ENCODE measurements around the gene ANKRD44.

ANKRD44 gene

DNA sequence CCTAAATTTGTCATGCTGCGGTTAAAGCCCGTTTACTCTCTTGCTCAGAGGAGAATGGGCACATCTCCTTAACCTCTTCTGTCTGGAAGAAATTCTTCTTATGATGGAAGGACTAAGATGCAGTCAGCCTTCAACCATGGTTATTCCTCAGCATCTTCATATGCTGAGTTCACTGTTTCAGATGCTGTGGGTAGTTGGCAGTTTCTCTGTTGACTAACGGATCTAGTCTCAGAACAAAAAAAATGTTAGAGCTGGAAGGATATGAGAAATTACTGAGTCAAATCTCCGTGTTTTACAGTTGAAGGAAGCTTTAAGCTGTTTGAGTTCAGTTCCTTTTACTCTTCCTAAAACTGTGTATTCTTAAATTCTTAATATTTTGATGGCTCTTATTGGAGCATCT is 340.5 kb downstream of the ANKRD44 start:
- in situ Hi-C loops (cut with MboI; ENCODE audit: low sequenced_read_pairs), result no loop called here

DNA sequence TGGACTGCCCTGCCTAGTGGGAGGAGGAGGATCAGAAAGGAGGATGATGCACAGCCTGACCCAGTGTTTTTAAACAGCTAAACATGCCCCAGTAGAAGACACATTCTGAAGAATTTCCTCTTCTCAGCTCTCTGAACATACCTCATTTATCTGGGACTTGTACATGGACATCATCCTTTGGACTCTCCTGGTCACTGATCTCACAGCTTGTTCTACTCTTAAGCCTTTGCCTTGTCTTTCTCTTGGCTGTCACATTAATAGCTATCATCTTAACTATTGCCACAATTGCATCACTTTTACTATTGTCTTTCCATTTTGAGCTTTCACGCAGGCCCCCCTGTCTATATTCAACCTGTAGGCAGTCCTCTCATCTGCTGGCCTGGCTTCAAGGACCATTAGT is 342.1 kb downstream of the ANKRD44 start:
- in situ Hi-C loops (cut with MboI; ENCODE audit: low sequenced_read_pairs), result no loop called here

DNA sequence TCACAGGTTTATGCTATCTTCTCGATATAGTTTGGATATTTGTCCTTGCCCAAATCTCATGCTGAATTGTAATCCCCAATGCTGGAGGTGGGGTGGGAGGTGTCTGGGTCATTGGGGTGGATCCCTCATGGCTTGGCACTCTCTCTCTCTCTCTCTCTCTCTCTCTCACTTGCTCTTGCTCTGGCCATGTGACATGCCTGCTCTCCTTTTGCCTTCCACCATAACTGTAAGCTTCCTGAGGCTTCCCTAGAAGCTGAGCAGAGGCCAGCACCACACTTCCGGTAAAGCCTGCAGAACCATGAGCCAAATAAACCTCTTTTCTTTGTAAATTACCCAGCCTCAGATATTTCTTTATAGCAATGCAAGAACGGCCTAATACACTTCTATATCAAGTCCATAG is 342.8 kb downstream of the ANKRD44 start:
- in situ Hi-C loops (cut with MboI; ENCODE audit: low sequenced_read_pairs), result no loop called here

DNA sequence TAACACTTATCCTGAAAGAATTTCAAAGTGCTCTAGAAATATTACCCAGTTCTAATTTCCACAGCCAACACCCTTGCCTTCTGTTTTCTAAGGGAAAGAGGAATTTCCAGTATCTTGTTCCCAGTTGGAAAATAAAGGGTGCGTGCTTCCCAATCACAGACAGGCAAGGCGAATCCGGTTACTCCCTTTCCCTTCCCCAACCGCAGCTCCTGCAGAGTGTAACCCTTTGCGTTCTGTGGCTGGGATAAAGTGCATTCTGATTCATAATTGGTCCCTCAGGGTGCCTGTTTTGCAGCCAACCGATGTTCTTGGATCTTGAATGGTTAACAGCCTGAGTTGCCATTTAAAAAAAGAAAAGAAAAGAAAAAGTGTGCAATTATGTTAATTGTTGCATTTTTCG is 343.5 kb downstream of the ANKRD44 start:
- in situ Hi-C loops (cut with MboI; ENCODE audit: low sequenced_read_pairs), result no loop called here

DNA sequence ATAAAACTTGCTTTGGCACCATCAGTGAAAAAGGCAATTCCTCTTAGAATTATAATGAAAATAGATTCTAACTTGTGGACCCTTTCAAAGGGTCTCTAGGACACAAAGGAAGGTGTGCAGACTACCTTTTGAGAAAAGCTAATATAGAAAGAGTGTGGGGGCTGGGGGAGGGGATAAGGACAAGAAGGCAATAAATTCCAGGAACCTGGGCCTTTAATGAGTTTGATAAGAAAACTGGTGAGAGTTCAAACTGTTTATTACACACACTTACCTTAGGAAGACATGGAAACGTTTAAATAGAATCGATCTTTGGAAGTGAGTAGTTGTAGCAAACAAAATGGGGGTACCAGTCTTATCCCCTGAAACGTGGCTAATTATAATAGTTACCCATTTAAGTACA is 344.5 kb downstream of the ANKRD44 start:
- in situ Hi-C loops (cut with MboI; ENCODE audit: low sequenced_read_pairs), result no loop called here

DNA sequence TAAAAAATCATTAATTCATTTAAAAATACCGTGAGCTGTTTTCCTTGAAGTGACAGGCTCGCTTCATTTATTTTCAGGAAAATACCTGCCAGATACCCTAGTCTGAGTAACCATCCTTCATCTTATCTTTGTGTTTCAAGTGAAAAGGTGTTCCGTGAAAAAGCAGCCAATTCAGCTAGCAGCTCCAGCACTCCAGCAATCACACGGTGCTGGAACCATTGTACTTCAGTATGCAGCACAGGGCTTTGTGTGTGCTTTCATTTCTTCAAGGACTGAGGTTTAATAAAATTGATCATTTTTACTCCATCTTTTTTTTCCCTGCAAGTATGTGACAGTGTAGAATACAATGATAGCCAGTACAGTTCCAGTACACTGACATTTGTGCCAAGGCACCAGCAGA is 344.9 kb downstream of the ANKRD44 start:
- in situ Hi-C loops (cut with MboI; ENCODE audit: low sequenced_read_pairs), result no loop called here

DNA sequence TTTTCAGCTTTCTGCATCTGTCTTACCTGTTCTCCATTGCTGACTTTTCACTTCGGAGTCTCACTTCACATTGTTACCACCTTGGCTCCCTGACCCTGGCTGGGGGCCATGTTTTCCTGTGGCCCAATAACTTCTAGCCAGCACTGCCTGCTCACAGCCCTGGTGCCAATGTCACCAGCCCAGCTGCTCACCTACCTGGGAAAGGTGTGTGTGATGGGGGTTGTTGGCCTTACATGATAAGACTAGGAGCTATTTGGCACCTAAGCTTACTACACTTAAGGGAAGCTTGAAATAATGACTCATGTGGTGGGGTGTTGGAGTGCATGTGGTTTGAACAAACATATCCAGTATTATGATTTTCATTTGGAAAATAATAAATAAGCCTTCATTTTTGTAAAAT is 346.6 kb downstream of the ANKRD44 start:
- in situ Hi-C loops (cut with MboI; ENCODE audit: low sequenced_read_pairs), result no loop called here

DNA sequence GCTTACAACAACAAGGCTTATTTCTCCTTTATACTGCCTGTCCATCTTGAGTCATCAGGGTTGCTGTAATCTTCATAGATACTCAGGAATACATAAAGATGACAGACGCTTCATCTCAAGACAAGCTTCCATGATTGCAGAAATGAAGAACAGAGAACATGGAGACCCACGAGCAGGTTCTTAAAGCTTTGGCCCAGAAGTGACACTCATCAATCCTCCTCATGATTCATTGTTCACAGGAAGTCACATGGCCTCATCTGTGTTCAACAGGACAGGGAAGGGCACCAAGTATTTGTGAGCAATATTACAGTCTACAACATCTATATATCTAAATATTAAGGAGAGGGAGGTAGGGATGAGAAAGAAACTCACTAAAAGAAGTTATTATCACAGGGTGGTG is 347.5 kb downstream of the ANKRD44 start:
- in situ Hi-C loops (cut with MboI; ENCODE audit: low sequenced_read_pairs), result no loop called here

DNA sequence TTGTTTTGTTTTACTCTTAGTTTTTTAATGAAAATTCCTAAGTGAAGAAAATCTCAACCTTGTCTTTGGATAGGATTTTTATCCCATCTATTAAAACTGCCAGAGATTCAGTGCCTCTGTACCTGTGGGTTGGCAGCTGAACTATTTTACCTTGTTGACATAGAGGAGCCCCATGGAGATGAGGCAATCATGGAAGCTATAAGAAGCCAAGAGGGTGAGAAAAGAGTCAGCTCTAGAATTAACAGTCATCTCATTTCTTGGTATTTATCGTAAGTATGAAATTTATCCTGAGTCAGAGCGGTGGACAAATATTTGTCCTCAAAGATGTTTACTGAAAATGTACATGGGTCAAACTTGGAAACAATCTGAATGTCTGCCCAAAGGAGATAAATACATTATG is 348.3 kb downstream of the ANKRD44 start:
- in situ Hi-C loops (cut with MboI; ENCODE audit: low sequenced_read_pairs), result no loop called here

DNA sequence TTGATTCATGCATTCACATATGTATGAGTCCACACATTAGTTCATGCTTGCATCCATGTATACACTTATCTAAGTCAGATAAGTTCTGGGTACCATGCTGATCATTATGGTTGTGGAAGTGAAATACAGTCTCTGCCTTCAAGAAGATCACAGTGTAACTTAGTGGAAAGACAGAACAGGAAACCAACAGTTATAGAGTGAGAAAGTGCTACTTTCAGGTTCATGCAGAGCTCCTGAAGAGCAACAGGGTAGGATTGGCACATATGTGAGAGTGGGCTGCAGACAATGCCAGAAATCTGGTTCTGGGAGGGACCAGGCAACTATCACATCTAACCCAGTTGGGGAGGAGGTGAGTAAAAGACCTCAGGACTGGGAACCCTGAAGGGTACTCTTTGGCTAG is 348.7 kb downstream of the ANKRD44 start:
- in situ Hi-C loops (cut with MboI; ENCODE audit: low sequenced_read_pairs), result no loop called here

DNA sequence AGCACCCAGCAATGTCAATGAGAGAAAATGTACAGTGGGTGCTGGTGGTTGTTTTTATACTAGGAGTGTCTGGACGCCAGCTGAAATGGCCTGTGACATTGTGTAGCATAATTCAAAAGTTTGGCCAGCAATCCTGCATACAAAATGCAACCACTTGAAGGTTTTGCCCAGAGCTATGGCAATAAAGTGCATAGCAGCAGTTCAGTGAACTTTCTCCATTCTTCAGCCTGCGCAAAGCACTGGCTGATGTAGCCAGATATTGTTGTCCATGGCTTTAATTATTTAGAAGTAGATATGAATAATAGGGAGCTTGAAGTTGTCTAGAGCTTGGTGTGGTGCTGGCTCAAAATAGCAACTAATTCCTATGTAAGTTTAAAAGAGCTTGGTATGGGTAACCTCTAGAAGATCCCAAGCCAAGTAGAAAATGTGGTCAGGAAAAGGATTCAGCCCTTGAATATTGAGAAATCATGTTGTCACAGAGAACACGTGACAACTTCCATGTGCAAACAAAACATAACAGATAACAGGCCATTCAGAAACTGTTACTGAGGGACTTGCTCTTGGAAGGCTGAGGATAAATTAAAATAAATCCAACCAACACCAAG is 350.7 kb downstream of the ANKRD44 start:
- in situ Hi-C loops (cut with MboI; ENCODE audit: low sequenced_read_pairs), result no loop called here

DNA sequence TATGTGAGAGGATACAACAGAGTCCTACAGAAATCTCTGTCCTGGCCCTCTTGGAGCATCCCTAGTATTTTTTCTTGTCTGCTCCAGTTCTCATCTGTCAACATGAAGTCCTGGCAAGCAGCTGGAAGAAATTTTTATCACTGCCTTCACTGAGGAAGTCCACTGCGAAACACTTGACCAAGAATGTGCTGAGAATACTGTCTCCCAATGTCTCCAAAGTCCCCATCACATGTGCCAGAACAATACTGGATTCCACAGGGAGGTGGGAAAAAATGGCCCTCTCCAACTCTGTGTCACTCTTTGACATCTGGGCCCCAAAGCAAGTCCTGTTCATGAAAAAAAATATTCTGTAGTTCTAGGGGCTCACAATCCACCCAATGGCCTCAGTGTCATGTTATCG is 351.3 kb downstream of the ANKRD44 start:
- in situ Hi-C loops (cut with MboI; ENCODE audit: low sequenced_read_pairs), result no loop called here

DNA sequence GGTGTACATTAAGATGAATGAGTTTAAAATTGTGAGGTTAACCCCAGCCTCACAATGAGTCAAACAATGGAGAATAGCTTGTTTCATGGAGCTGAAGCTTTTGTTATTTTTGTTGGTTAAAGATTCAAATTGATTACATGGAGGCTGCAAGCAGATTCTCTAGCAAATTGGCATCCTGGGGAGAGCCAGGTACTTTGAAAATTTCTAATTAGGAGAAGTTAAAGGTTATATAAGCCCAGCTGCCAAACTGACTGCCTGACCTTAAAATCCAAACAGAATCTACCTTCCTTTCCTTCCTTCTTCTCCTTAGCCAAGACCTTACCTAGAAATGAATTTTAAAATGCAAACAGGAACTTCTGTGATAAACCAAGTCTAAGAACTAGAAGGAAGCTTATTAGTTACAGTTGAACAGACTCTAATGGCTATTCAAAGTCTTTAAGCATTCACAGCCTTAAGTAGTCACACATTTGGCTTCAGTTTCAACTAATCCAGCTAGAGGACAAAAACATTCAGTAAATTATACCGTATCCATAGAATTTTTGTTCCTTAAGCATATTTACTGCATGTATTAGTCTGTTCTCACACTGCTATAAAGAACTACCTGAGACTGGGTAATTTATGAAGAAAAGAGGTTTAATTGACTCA is 352.6 kb downstream of the ANKRD44 start:
- in situ Hi-C loops (cut with MboI; ENCODE audit: low sequenced_read_pairs), result no loop called here

DNA sequence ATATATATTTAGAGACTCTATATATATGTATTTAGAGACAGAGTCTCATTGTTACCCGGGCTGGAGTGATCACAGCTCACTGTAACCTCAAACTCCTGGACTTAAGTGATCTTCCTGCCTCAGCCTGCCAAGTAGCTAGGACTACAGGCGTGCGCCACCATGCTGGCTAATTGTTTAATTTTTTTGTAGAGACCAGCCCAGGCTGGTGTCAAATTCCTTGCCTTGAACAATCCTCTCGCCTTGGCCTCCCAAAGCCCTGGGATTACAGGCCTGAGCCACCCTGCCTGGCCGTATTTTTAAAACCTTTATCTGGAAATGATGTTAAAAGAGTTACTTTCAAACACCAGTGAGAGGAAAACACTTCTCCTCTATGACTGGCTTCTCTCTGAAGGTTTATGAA is 353.1 kb downstream of the ANKRD44 start:
- in situ Hi-C loops (cut with MboI; ENCODE audit: low sequenced_read_pairs), result no loop called here

DNA sequence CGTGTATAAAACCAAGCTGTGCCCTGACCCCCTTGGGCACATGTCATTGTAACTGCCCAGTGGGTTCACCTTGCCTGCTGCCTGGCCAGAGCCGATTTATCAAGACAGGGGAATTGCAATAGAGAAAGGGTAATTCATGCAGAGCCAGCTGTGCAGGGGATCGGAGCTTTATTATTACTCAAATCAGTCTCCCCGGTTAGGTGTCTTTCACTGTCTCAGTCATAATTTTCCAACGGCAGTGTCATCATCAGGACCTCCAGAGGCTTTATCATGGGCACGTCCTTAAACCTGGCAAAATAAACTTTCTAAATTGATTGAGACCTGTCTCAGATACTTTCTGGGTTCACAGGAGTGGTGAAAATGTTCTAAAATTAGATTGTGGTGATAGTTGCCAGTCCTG is 354.5 kb downstream of the ANKRD44 start:
- in situ Hi-C loops (cut with MboI; ENCODE audit: low sequenced_read_pairs), result no loop called here

DNA sequence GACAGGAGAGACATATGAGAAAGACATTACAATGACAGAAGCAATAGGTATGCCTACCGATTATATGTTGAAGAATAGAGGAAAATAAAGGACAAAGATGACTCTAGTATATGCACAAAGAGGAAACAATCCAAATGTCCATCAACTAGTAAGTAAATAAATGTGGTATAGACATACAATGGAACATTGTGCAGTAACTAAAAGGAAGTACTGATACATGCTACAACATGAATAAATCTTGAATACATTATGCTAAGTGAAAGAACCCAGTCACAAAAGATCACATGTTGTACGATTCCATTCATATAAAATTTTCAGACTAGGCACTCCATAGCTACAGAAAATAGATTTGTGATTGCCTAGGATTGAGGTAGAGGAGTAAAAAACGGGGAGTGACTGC is 355.5 kb downstream of the ANKRD44 start:
- in situ Hi-C loops (cut with MboI; ENCODE audit: low sequenced_read_pairs), result no loop called here

DNA sequence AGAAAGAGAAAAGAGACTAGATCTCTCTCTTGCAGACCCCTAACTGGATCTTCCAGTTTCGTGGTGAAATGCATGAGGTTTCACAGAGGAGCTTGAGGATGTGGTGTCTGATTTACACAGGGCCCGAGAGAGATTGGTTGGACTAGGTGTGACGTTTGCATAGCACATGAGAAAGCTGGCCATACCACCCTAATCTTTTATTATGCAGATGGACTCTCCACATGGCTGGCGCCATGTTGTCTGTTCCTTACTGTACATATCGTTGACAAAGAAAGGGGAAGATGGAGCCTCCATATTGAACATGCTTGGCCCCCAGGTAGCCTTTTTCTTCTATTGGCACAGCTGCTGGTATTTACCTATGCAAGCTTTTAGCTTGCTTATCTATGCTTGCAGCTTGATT is 356.6 kb downstream of the ANKRD44 start:
- in situ Hi-C loops (cut with MboI; ENCODE audit: low sequenced_read_pairs), result no loop called here

DNA sequence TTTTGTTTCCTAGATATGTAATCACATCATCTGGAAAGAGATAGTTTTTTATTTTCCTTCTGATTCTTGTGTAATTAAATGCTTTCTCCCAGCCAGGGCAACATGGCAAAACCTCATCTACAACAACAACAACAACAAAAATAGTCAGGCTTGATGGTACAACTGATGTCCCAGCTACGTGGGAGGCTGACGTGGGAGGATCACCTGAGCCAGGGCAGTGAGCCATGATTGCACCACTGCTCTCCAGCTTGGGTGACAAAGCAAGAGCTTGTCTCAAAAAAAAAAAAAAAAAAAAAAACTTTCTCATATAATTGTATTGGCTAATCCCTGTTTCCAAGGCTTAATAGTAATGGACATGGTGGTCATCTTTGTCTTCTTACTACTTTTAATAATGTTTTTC is 357.6 kb downstream of the ANKRD44 start:
- in situ Hi-C loops (cut with MboI; ENCODE audit: low sequenced_read_pairs), result no loop called here

DNA sequence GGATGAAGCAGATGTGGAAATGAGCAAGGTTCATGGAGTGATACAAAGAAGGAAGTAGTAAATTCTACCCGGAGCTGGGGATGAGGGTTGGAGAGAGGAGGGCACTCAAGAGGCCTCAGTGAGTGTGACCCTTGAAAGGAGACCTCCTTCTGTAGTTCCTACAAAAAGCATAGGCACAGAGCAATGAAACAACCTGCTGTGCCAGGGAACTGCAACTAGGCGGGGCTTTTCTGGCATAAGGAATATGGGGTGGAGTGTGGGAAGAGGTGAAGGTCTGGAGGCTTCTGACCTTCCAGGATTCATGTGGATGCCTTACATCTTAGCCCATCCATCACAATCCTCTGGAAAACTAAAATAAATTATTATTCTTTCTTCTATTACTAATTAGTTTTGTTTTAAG is 358.6 kb downstream of the ANKRD44 start:
- in situ Hi-C loops (cut with MboI; ENCODE audit: low sequenced_read_pairs), result no loop called here

DNA sequence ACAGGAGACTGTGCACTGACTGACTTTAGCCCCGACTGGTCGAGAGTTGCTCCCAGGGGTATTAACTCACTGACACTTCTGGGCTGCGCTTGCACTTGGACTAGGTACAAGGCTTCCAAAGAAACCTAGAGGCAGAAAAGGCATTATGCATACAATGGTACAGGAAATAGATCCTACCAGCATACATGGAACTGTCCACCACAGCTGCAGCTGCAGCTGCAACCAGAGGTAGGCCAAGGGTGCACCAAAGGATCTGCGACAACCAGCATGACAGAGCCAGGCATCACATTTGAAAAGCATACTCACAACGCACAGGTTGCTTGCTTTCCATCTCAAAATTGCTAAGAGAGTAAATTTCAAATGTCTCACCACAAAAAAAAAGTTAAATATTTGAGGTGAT is 361.5 kb downstream of the ANKRD44 start:
- in situ Hi-C loops (cut with MboI; ENCODE audit: low sequenced_read_pairs), result no loop called here

DNA sequence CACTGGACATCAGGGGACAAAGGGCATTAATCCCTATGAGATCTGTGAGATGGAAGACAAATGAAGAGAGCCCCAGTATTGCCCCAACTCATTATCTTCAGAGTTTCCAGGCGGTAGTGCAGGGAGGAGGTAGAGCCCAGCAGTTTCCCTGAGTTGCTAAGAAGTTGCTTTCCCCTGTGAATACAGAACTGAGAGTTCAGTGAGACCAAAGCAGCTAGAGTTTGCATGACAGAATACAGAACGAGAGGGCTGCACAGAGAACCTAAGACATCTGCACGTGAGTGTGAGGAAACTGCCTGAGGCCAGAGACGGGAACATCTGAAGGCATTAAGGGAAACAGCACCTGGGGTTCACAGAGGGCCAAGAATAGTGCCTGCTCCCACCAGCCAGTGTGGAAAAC is 366.0 kb downstream of the ANKRD44 start:
- in situ Hi-C loops (cut with MboI; ENCODE audit: low sequenced_read_pairs), result no loop called here

DNA sequence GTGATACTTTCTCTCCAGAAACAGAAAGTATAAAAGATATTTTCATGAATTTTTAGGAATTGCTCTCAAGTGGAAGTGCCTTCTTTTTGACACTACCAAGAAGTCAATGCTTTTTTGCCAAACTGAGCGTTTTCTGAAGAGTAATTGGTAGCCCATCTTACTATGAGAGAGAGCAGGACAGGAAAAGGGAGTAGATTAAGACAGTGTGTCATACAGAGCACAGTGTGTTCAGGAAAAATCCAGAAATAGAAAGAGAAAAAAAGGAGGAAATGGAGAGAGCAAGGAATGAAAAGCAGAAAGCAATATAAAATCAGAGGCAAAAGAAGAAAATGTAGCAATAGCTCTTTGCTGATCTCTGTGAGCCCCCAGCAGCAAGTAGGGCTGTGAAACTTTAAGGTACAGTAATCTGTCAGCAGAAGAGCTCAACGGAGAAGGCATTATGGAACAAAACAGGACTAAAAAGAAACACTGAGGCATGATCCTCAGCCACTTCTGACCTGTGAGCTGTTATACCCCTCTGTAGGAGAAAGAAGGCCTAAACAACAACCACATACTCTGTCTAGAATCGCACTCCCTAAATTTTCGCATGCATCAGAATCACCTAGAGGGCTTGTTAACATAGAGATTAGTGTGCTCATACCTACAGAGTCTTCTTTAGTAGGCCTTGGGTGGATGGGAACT is 369.0 kb downstream of the ANKRD44 start:
- in situ Hi-C loops (cut with MboI; ENCODE audit: low sequenced_read_pairs), result no loop called here

DNA sequence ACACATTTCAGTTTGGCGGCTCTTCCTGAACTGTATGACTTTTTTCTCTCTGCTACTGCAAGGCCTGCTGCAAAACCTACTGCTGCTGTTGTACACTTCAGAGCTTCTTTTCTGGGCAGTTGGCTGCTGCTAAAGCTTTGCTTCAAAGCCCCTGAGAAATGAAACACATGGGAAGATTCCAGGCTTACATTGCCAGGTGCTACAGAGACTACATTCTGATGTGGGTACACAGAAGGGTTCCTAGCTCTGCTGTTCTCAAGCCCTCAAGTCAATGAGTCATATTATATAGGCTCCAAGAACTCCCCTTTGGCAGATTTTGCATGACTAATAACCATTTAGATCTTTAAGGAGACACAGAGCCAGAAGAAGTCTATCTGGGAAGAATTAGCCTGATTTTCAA is 371.2 kb downstream of the ANKRD44 start:
- in situ Hi-C loops (cut with MboI; ENCODE audit: low sequenced_read_pairs), result no loop called here

Measured in HL-60/S4 treated with retinoic acid at 250 ng/mL for 4 days and 3 days (cell line).